OCI-LY1 (cell line): ENCODE data around the gene BMP8B.

ENCODE experiments used
- H2AFZ ChIP-seq: fragments of 200-600 bp; sonication (generic), shearing (Covaris generic); 2 replicates; pipeline ENCODE4 v1.6.0; 2014; ENCODE audit warnings: antibody characterized with exemption, mild to moderate bottlenecking, low read length
- H3F3A ChIP-seq: fragments of 200-600 bp; sonication (generic), shearing (Covaris generic); 2 replicates; pipeline ENCODE4 v1.6.0; 2014; ENCODE audit warnings: mild to moderate bottlenecking, antibody characterized with exemption, low read length, moderate library complexity; ENCODE audit not compliant: insufficient read depth
- H3K27ac ChIP-seq: fragments of 200-600 bp; sonication (generic); 2 replicates; pipeline ENCODE4 v1.5.1; 2014; ENCODE audit warnings: low read length, mixed run types, mild to moderate bottlenecking, low read depth; ENCODE audit not compliant: poor library complexity, severe bottlenecking
- H3K27me3 ChIP-seq: fragments of 200-600 bp; sonication (generic); 2 replicates; pipeline ENCODE4 v1.6.0; 2014; ENCODE audit warnings: antibody characterized with exemption, mild to moderate bottlenecking, low read length, moderate library complexity; ENCODE audit not compliant: insufficient read depth
- H3K36me3 ChIP-seq: fragments of 200-600 bp; sonication (generic); 2 replicates; pipeline ENCODE4 v1.6.1; 2014; ENCODE audit warnings: mild to moderate bottlenecking, antibody characterized with exemption, low read length, moderate library complexity, mixed read lengths; ENCODE audit not compliant: insufficient read depth
- H3K4me1 ChIP-seq: fragments of 200-600 bp; sonication (generic); 2 replicates; pipeline ENCODE4 v1.5.1; 2014; ENCODE audit warnings: mild to moderate bottlenecking, low read length, moderate library complexity; ENCODE audit not compliant: insufficient read depth, severe bottlenecking
- H3K4me2 ChIP-seq: fragments of 200-600 bp; sonication (generic), shearing (Covaris generic); 2 replicates; pipeline ENCODE4 v1.6.1; 2014; ENCODE audit warnings: low read length
- H3K4me3 ChIP-seq: fragments of 200-600 bp; sonication (generic); 2 replicates; pipeline ENCODE4 v1.5.1; 2014; ENCODE audit warnings: low read length, low read depth, mild to moderate bottlenecking, mixed read lengths; ENCODE audit not compliant: poor library complexity, severe bottlenecking
- H3K79me2 ChIP-seq: fragments of 200-600 bp; shearing (Covaris generic); 2 replicates; pipeline ENCODE4 v1.6.1; 2016; ENCODE audit warnings: mixed run types, low read length, mixed read lengths; ENCODE audit not compliant: insufficient read depth
- H3K9ac ChIP-seq: fragments of 200-600 bp; sonication (generic), shearing (Covaris generic); 2 replicates; pipeline ENCODE4 v1.6.1; 2014; ENCODE audit warnings: mild to moderate bottlenecking, low read length, mixed read lengths
- H3K9me2 ChIP-seq: fragments of 200-600 bp; sonication (generic), shearing (Covaris generic); 2 replicates; pipeline ENCODE4 v1.6.1; 2014; ENCODE audit warnings: low read depth, mild to moderate bottlenecking, low read length, mixed read lengths
- H3K9me3 ChIP-seq: fragments of 200-600 bp; shearing (Covaris generic); 2 replicates; pipeline ENCODE4 v1.6.1; 2014; ENCODE audit warnings: low read length, mixed read lengths
- H4K20me1 ChIP-seq: fragments of 200-600 bp; sonication (generic), shearing (Covaris generic); 2 replicates; pipeline ENCODE4 v1.6.0; 2016; ENCODE audit warnings: mild to moderate bottlenecking, low read length; ENCODE audit not compliant: insufficient read depth
- CTCF ChIP-seq: fragments of 200-600 bp; sonication (generic), shearing (Covaris generic); IDR thresholded peaks from 2 replicates; pipeline ENCODE4 v1.5.1; 2017; ENCODE audit warnings: mild to moderate bottlenecking, antibody characterized with exemption, low read length, moderate library complexity, mixed read lengths
- EZH2 ChIP-seq: fragments of 200-600 bp; sonication (generic), shearing (Covaris generic); IDR thresholded peaks from 2 replicates; pipeline ENCODE4 v1.8.0; 2017; ENCODE audit warnings: borderline replicate concordance, mixed run types, mild to moderate bottlenecking, antibody characterized with exemption, low read length, moderate library complexity, mixed read lengths

Gene BMP8B

GRCh38 chr1:39762550-39763540 lies 25.8 kb downstream of the BMP8B start:
- TF ChIP-seq EZH2 (no peak), CTCF (no peak)
- no peaks in the 10 kb centered on the region for H3K27me3 ChIP-seq
- no peaks in the 10 kb centered on the region for H3K9me3 ChIP-seq
- no peaks in the 10 kb centered on the region for H3K79me2 ChIP-seq
- H3K4me2 ChIP-seq = no peak overlapping the region
- H2AFZ ChIP-seq = no peak overlapping the region
- no peaks in the 10 kb centered on the region for H3F3A ChIP-seq
- H3K4me1 ChIP-seq = no peaks in the 10 kb centered on the region
- no peak overlapping the region for H3K9ac ChIP-seq
- no peaks in the 10 kb centered on the region for H3K9me2 ChIP-seq
- H3K27ac ChIP-seq = no peak overlapping the region
- no peak overlapping the region for H3K4me3 ChIP-seq
- H3K36me3 ChIP-seq = peaks cover 3% of the 10 kb centered on the region; the same call in 1 of the 2 replicates
- no peaks in the 10 kb centered on the region for H4K20me1 ChIP-seq

- Histone ChIP-seq H3K27ac (no peak overlapping the region), H3F3A (no peaks in the 10 kb centered on the region), H3K4me2 (no peak overlapping the region), H3K9me3 (no peaks in the 10 kb centered on the region), H4K20me1 (no peaks in the 10 kb centered on the region), H3K36me3 (peaks cover 9% of the 10 kb centered on the region; the same call in 1 of the 2 replicates), H2AFZ (no peak overlapping the region), H3K27me3 (no peaks in the 10 kb centered on the region), H3K4me1 (no peaks in the 10 kb centered on the region), H3K9ac (no peak overlapping the region), H3K4me3 (no peak overlapping the region), H3K9me2 (no peaks in the 10 kb centered on the region), H3K79me2 (no peaks in the 10 kb centered on the region)
- TF ChIP-seq EZH2 (no peak), CTCF (no peak)
Measured at GRCh38 chr1:39761557-39762260, 27.0 kb downstream of the BMP8B start.

GRCh38 chr1:39761016-39761415 lies 27.6 kb downstream of the BMP8B start:
- H3K4me3 ChIP-seq = no peak overlapping the region
- H3F3A ChIP-seq = no peaks in the 10 kb centered on the region
- H3K9me2 ChIP-seq = no peaks in the 10 kb centered on the region
- no peaks in the 10 kb centered on the region for H3K9me3 ChIP-seq
- H3K27ac ChIP-seq = no peak overlapping the region
- TF ChIP-seq CTCF (no peak), EZH2 (no peak)
- H2AFZ ChIP-seq = no peak overlapping the region
- no peaks in the 10 kb centered on the region for H4K20me1 ChIP-seq
- H3K4me1 ChIP-seq = no peaks in the 10 kb centered on the region
- H3K79me2 ChIP-seq = no peaks in the 10 kb centered on the region
- H3K4me2 ChIP-seq = no peak overlapping the region
- H3K36me3 ChIP-seq = peaks cover 14% of the 10 kb centered on the region; the same call in 1 of the 2 replicates
- H3K9ac ChIP-seq = no peak overlapping the region
- H3K27me3 ChIP-seq = no peaks in the 10 kb centered on the region
